ENCODE results near the gene ENKD1. TPM values are rescaled to one million over a fixed set of nuclear protein-coding genes. Genes with fewer than 3 reads are reported as not detected.

ENKD1 gene
- total RNA-seq, 1 experiment from 2014 or later, result 23.1 TPM

DNA sequence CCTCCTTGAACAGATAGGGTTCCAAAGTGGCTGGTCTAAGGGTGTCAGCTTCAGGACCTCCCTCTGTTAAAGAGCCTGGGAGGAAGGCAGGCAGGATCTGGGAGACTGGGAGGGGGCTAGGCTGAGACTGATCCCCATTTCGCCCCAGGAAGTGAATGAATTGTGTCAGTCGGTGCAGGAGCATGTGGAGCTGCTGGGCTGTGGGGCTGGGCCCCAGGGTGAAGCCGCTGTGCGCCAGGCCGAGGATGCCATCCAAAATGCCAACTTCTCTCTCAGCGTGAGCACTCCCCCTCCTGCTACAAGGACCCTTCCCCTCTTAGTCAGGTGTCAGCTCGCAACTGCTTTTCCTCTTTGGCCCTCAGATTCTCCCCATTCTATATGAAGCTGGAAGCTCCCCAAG is 15.5 kb downstream of the ENKD1 start:
- no peak for DNase-seq (ENCODE audit: low read depth)

DNA sequence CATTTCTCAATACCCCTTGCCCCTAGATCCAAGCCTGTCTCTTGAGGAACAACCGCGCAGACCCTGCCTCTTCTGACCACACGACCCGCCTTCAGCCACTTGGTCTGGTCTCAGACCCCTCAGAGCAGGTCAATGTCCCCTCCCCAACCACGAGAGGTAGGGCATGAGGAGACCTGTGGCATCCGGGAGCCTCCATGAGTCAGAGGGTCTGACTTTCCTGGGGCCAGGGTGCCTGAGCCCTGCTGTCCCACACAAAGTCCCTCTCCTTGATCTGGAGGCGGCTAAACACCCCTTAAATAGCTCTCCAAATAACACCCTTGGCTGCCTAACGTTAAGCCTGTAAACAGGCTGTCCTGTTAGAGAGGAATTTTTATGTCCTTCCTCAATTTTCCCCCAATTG is 16.5 kb downstream of the ENKD1 start:
- no peak for DNase-seq (ENCODE audit: low read depth)

DNA sequence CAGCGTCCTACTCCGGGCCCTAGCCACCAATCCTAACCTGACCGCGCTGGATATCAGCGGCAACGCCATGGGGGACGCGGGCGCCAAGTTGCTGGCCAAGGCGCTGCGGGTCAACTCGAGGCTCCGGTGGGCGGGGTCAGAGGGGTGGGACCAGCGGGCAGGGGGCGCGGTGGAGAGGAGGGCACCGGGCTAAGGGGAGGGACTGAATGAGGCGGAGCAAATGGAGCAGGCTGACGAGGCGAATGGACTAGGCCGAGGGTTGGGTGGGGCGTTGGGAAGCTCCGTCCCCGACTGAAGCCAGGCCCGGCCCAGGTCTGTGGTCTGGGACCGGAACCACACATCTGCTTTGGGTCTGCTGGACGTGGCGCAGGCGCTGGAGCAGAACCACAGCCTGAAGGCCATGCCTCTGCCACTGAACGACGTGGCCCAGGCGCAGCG is 17.0 kb downstream of the ENKD1 start:
- DNase-seq (ENCODE audit: low read depth), result no peak

DNA sequence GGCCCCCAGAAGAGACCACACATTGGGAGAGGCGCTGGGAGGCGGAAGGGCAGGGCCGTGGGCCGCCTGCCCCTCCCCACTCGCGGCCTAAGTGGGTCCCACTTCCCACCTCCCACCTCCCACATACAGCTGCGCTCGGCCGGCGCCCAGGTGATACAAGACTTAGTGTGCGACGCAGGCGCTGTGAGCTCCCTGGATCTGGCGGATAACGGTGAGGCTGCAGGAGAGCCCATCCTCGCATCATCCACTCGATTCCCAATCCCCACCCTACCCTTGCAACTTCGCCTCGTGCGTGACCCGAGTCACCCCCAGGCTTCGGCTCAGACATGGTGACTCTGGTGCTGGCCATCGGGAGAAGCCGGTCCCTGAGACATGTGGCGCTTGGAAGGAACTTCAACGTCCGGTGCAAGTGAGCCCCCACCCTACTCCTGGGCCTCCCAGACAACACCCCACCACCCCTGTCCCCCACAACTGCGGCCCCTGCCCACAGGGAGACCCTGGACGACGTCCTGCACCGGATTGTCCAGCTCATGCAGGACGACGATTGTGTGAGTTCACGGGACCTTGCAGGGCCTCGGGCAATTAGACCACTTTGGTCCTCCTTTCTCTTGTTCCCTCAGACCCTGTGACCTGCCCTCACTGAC is 17.7 kb downstream of the ENKD1 start:
- DNase-seq (ENCODE audit: low read depth), result no peak

DNA sequence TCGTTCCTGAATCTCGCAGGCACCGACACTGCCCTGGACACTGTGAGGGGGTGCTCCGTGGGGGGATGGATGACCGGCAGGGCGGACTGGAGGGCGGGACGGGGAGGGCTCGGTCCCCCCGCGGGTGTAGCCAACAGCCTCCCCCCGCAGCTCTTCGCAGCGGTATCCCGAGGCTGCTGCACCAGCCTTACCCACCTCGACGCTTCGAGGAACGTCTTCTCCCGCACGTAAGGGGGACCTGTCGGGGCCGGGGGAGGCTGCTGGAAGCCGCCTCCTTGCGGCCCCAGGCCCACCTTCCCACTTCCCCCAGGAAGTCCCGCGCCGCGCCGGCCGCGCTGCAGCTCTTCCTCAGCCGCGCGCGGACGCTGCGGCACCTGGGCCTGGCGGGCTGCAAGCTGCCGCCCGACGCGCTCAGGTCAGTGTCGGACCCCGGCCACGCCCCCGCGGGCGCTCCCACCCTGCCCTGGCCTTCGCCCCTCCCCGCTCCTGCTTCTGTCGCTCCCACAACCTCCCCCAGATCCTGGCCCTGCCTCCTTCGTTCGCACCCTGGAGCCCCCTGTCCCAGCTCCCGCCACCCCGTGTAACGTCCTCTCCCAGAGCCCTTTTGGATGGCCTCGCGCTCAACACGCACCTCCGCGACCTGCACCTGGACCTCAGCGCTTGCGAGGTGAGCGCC is 18.3 kb downstream of the ENKD1 start:
- DNase-seq (ENCODE audit: low read depth), result no peak

DNA sequence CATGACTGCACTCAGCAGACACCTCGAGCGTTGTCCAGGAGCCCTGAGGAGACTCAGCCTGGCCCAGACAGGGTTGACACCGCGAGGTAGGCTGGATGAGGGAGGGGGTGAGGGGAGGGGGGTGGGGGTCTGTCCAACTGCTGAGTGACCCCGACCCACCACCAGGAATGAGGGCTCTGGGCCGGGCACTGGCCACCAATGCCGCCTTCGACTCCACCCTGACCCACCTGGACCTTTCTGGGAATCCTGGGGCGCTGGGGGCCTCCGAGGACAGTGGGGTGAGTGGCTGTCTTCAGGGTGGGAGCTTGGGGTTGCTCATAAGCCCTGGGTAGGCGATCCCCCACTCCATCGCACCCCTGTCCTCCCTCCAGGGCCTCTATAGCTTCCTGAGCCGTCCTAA is 18.9 kb downstream of the ENKD1 start:
- no peak for DNase-seq (ENCODE audit: low read depth)

DNA sequence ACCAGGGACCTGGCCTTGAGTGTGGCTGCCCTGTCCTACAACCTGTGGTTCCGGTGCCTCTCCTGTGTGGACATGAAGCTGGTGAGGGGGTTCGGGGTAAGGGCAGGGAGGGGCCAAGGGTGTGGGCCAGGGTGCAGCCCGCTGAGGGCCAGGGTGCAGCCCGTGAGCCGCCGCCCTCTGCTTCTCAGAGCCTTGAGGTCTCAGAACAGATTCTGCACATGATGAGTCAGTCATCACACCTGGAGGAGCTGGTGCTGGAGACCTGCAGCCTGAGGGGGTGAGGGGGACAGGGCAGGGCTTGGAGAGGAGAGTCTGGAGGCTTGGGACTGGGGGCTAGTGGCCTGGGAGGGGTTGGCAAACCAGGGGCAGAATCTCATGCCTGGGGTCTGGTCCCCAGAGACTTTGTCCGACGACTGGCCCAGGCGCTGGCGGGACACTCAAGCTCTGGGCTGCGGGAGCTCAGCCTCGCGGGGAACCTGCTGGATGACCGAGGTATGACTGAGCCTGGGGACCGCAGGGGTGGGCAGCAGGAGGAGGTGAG is 19.4 kb downstream of the ENKD1 start:
- no peak for DNase-seq (ENCODE audit: low read depth)

DNA sequence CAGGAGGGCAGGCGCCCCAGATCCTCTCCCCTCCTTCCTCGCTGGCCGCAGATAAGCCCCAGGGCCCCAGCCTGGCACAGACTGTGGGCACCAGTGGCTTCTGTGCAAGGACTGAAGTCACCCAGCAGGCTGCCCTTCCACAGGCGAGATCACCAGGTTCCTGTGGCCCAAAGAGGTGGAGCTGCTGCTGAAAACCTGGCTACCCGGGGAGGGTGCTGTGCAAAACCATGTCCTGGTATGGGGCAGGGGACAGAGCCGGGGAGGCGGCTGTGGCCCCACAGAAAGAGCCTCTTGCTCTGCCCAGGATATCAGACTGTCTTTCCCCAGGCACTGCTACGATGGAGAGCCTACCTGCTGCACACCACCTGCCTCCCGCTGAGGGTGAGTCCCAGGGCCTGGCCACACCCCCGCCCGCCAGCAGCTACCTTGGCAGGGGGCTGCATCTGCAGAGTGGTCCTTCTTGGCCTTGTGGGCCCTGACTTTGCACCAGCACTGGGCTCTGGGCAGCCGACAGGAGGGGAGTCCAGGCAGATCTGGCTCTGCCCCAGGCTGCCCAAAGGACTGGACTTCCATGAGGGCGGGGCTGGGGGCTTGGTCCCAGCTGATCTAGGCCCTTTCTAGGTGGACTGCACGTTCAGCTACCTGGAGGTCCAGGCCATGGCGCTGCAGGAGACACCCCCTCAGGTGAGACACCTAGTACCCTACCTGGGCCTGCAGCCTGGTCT is 21.0 kb downstream of the ENKD1 start:
- no peak for DNase-seq (ENCODE audit: low read depth)

DNA sequence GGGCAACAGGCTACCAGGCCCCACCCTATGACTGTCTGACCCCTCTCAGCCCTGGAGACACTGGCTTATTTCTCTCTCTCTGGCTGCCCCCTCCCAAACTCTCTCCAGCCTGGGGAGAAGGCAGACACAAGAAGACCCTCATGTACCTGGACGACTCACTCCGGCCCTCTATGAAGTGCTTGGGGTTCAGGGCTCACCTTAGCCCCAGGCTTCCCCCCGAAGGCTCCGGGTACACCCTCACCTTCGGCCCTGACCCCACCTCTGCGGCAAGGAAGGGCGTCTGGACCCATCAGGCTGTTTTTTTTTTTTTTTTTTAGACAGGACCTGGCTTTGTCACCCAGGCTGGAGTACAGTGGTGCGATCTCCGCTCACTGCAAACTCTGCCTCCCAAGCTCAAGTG is 22.5 kb downstream of the ENKD1 start:
- no peak for DNase-seq (ENCODE audit: low read depth)

DNA sequence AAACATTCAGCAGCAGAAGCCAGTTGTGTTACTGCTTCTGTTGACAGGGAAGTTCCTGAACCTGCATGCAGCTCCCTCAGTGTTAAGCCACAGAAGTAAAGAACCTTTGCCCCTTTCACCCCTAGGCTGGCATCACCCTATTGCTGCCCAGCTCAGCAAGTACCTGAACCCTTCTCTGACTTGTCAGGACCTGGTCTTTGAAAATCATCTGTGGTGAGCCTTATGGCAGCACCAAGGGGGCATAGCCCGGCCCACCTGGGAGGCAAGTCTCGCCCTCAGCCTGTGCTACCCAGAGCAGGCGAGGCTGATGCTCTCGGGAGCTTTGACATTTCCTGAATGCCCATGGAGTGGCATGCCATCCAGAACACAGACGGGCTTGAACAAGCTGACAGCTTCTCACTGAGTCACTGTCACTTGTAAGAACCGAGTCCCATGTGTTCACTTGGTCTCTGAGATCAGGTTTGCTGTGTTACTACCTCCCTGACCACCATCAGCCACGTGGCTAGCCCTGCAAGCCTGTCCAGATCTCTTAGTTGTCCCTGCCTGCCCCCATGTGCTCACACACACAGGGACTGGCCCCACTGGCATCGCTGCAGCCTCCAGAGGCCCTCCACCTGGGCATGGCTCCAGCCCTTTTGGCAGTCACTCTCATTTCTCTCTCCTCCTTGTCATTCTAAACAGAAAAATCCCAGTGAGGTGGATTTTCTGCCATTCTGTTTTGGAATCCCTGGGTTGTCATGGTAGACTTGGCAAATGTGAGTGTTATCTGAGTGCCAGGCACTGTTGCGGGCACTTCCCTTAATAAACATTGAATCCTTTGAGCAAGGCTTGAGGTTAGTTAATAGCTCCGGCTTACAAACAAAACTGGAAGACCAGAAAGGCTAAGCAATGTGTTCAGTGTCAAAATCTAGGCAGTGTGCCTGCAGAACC is 24.5 kb downstream of the ENKD1 start:
- DNase-seq (ENCODE audit: low read depth), result peak; percentile 84

DNA sequence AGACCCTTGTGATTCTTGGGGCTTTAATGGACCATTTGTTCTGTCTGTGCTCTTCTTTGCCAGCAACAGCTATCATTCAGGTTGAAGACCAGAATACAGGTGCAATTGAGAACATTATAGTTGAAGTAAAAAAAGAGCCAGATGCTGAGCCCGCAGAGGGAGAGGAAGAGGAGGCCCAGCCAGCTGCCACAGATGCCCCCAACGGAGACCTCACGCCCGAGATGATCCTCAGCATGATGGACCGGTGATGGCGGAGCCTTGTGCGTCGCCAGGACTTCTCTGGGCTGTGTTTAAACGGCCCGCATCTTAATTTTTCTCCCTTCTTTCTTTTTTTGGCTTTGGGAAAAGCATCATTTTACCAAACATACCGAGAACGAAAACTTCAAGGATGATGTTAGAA is 28.9 kb downstream of the ENKD1 start:
- DNase-seq (ENCODE audit: low read depth), result no peak

DNA sequence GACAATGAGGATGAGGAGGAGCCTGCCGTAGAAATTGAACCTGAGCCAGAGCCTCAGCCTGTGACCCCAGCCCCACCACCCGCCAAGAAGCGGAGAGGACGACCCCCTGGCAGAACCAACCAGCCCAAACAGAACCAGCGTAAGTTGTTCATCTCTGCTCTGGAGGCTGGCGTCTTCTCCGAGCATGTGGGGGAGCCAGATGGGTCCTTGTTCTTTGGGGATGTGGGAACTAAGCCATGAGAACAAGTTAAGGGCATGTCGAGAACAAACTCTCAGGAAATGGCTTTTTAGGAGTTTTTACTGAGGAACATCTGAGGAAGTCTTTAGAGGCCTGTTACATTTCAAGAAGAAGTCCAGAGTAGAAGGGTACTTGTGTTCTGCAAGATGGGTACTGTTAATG is 29.8 kb downstream of the ENKD1 start:
- no peak for DNase-seq (ENCODE audit: low read depth)

DNA sequence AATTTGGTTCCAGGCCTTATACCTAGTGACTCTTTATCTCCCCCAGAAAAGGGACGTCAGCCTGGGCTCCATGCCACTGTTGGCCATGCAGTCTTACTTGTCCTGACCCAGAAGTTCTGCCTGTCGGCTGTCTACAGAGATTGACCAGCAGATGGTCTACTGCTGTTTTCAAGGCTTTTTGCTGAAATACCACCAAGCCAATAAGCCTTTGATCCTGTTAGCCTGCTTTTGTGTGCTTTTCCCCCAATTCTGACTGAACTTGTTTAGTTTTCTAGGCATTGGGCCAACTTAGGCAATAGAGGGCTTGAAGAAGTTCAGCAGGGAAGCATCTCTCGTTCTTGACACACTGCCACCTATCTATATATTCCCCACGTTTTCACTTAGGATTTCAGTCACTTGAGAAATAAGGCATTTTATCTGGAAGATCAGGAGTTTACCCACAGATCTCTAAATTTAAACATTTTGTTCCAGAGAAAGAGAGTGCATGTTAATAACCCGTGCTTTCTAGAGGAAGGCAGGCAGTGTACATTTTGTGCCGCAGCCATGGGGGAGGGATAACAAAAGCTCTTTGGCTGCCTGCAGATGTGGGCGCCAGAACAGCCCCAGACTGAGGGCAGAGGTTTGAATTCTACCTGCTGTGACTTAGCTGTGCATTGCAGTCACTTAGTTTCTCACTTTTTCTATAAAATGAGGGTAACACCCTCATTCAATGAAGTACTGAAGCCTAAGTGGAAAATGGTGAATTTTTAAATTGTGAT is 34.0 kb downstream of the ENKD1 start:
- DNase-seq (ENCODE audit: low read depth), result no peak

DNA sequence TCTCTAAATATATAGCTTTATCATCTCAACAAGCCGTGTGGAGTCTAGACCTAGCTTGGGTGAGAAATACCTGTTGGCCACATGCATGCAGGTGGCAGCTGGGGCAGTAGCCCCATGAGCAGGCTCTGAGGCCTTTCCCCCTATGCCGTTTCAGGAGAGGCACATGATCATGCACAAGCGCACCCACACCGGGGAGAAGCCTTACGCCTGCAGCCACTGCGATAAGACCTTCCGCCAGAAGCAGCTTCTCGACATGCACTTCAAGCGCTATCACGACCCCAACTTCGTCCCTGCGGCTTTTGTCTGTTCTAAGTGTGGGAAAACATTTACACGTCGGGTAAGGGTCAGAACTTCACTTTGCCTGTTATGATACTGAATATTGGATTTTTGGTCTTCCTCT is 38.3 kb downstream of the ENKD1 start:
- no peak for DNase-seq (ENCODE audit: low read depth)

DNA sequence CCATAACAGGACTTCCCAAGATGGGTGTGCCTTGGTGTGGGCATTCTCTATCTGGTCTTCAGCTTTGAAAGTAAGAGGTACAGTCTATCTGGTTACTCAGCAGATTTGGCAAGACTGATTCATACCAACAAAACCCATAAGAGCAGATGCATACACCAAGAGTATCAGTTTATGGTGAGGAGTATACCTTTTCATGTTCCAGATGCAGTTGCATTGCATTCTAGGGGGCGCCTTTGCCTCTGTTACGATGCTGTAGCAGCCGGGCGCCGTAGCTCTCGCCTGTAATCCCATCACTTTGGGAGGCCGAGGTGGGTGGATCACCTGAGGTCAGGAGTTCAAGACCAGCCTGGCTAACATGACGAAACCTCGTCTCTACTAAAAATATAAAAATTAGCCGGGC is 52.7 kb downstream of the ENKD1 start:
- no peak for DNase-seq (ENCODE audit: low read depth)

Other genes with a start within 250 kb of the ENKD1 start
- 0.25 and 0.30 TPM in 2 replicates for gene HSD11B2, start 235.6 kb downstream of the ENKD1 start, total RNA-seq (2014; rRNA removed; shearing (Covaris generic))
- gene ATP6V0D1, start 185.6 kb downstream of the ENKD1 start, total RNA-seq (2014; rRNA removed; shearing (Covaris generic)), result 156 and 160 TPM in 2 replicates
- gene AGRP, start 183.2 kb downstream of the ENKD1 start, total RNA-seq (2014; rRNA removed; shearing (Covaris generic)), result not detected in 2 replicates
- gene RIPOR1, start 137.9 kb downstream of the ENKD1 start, total RNA-seq (2014; rRNA removed; shearing (Covaris generic)), result 16.6 and 34.4 TPM in 2 replicates
- gene CTCF, start 104.2 kb downstream of the ENKD1 start, total RNA-seq (2014; rRNA removed; shearing (Covaris generic)), result 24.8 and 38.8 TPM in 2 replicates
- 0.44 and 0.64 TPM in 2 replicates for gene CARMIL2, start 21.6 kb downstream of the ENKD1 start, total RNA-seq (2014; rRNA removed; shearing (Covaris generic))
- 54.4 and 66.0 TPM in 2 replicates for gene ACD, start 6.5 kb downstream of the ENKD1 start, total RNA-seq (2014; rRNA removed; shearing (Covaris generic))
- gene PARD6A, start 5.8 kb downstream of the ENKD1 start, total RNA-seq (2014; rRNA removed; shearing (Covaris generic)), result 2.0 and 3.3 TPM in 2 replicates
- 0.27 and 0.81 TPM in 2 replicates for gene C16orf86, start 64 bp upstream of the ENKD1 start, total RNA-seq (2014; rRNA removed; shearing (Covaris generic))
- 11.7 and 18.6 TPM in 2 replicates for gene GFOD2, start 52.6 kb upstream of the ENKD1 start, total RNA-seq (2014; rRNA removed; shearing (Covaris generic))
- 3.6 and 5.4 TPM in 2 replicates for gene RANBP10, start 139.8 kb upstream of the ENKD1 start, total RNA-seq (2014; rRNA removed; shearing (Covaris generic))
- gene TSNAXIP1, start 140.1 kb upstream of the ENKD1 start, total RNA-seq (2014; rRNA removed; shearing (Covaris generic)), result 0.12 and 0.39 TPM in 2 replicates
- gene THAP11, start 175.6 kb upstream of the ENKD1 start, total RNA-seq (2014; rRNA removed; shearing (Covaris generic)), result 41.0 and 45.2 TPM in 2 replicates
- gene NUTF2, start 180.2 kb upstream of the ENKD1 start, total RNA-seq (2014; rRNA removed; shearing (Covaris generic)), result 296 and 347 TPM in 2 replicates
- 18.0 and 25.0 TPM in 2 replicates for gene CENPT, start 180.9 kb upstream of the ENKD1 start, total RNA-seq (2014; rRNA removed; shearing (Covaris generic))
- gene EDC4, start 206.3 kb upstream of the ENKD1 start, total RNA-seq (2014; rRNA removed; shearing (Covaris generic)), result 38.9 and 66.1 TPM in 2 replicates
- 0.42 TPM in 1 of 2 replicates, not detected in the other for gene NRN1L, start 218.1 kb upstream of the ENKD1 start, total RNA-seq (2014; rRNA removed; shearing (Covaris generic))
- gene PSKH1, start 226.5 kb upstream of the ENKD1 start, total RNA-seq (2014; rRNA removed; shearing (Covaris generic)), result 6.1 and 8.2 TPM in 2 replicates